ENCODE data around the gene SOX30.

SOX30 gene

GRCh38 chr5:157649101-157649500 lies 3.1 kb downstream of the SOX30 start:
- H3K4me2 ChIP-seq (ENCODE audit: low read depth, low read length), result no peak overlapping the region
- H3K27me3 ChIP-seq (replicated peaks; ENCODE audit: insufficient read depth, low read length), result no peaks in the 10 kb centered on the region
- H3K79me2 ChIP-seq (ENCODE audit: low read length), result no peaks in the 10 kb centered on the region
- H3K36me3 ChIP-seq (replicated peaks; ENCODE audit: insufficient read depth, low read length), result no peaks in the 10 kb centered on the region
- no peak overlapping the region for H3K9ac ChIP-seq (ENCODE audit: low read length)
- H3K9me2 ChIP-seq (replicated peaks; ENCODE audit: insufficient read depth, low read length), result no peaks in the 10 kb centered on the region
- H3F3A ChIP-seq (ENCODE audit: insufficient read depth, low read length), result no peaks in the 10 kb centered on the region
- H3K9me3 ChIP-seq (replicated peaks; ENCODE audit: insufficient read depth, low read length), result no peaks in the 10 kb centered on the region
- no peak overlapping the region for H2AFZ ChIP-seq (ENCODE audit: low read length)
- DNase-seq, result no peak
- 0 out of 2 replicates have a peak, but pooled peaks cover 3% of the 10 kb centered on the region for H3K4me1 ChIP-seq (ENCODE audit: low read length)
- no peak for TF ChIP-seq EZH2phosphoT487 (IDR thresholded peaks at IDR 0.05; ENCODE audit: low read length)
- no peak overlapping the region for H3K4me3 ChIP-seq (ENCODE audit: low read length)
- H3K27ac ChIP-seq (ENCODE audit: low read length), result no peak overlapping the region
- no peaks in the 10 kb centered on the region for H4K20me1 ChIP-seq (ENCODE audit: insufficient read depth, low read length)

DNA sequence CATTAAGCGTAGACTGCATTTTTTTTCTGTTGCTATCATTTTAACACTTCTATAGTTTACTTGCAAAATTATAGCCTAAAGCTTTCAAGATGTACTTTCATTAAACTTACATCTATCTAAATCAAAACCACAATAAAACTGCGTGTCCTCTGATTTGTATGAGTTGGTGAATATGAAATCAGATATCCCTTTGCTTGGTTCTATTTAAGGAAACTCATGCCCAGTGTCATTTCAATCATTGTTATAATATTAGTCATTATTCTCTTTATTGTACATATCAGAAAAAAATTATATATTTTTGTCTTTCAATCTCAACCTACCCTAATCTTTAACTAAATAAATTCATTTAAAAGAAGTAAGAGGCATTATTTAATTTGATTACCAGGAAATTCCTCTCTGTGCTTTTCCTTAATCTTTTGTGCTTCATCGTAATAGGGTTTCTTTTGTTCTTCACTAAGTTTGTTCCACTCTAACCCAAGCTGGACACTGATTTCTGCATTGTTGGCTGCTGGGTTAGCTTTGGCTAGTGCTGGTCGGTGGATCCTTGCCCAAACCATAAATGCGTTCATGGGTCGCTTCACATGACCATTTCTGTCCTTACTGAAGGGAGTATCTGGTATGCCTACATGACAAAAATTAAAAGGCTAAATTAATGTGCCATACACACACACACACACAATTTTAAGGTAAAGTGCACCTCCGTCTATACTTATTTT lies 3.8 kb downstream of the SOX30 start:
- H3K79me2 ChIP-seq (ENCODE audit: low read length), result no peaks in the 10 kb centered on the region
- H2AFZ ChIP-seq (ENCODE audit: low read length), result no peak overlapping the region
- H3K27ac ChIP-seq (ENCODE audit: low read length), result no peak overlapping the region
- no peaks in the 10 kb centered on the region for H3K36me3 ChIP-seq (replicated peaks; ENCODE audit: insufficient read depth, low read length)
- H3K9me2 ChIP-seq (replicated peaks; ENCODE audit: insufficient read depth, low read length), result no peaks in the 10 kb centered on the region
- H3K9me3 ChIP-seq (replicated peaks; ENCODE audit: insufficient read depth, low read length), result no peaks in the 10 kb centered on the region
- no peaks in the 10 kb centered on the region for H3F3A ChIP-seq (ENCODE audit: insufficient read depth, low read length)
- H3K9ac ChIP-seq (ENCODE audit: low read length), result no peak overlapping the region
- no peak for DNase-seq
- TF ChIP-seq EZH2 (optimal IDR thresholded peaks at IDR 0.05; ENCODE audit: low read depth, low read length), result no peak
- TF ChIP-seq, protein P1, sequence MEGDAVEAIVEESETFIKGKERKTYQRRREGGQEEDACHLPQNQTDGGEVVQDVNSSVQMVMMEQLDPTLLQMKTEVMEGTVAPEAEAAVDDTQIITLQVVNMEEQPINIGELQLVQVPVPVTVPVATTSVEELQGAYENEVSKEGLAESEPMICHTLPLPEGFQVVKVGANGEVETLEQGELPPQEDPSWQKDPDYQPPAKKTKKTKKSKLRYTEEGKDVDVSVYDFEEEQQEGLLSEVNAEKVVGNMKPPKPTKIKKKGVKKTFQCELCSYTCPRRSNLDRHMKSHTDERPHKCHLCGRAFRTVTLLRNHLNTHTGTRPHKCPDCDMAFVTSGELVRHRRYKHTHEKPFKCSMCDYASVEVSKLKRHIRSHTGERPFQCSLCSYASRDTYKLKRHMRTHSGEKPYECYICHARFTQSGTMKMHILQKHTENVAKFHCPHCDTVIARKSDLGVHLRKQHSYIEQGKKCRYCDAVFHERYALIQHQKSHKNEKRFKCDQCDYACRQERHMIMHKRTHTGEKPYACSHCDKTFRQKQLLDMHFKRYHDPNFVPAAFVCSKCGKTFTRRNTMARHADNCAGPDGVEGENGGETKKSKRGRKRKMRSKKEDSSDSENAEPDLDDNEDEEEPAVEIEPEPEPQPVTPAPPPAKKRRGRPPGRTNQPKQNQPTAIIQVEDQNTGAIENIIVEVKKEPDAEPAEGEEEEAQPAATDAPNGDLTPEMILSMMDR (IDR thresholded peaks at IDR 0.05; ENCODE audit: low read length), result no peak
- no peak for TF ChIP-seq EZH2phosphoT487 (IDR thresholded peaks at IDR 0.05; ENCODE audit: low read length)
- no peak overlapping the region for H3K4me3 ChIP-seq (ENCODE audit: low read length)
- H3K27me3 ChIP-seq (replicated peaks; ENCODE audit: insufficient read depth, low read length), result no peaks in the 10 kb centered on the region
- no peaks in the 10 kb centered on the region for H4K20me1 ChIP-seq (ENCODE audit: insufficient read depth, low read length)
- no peak overlapping the region for H3K4me2 ChIP-seq (ENCODE audit: low read depth, low read length)
- H3K4me1 ChIP-seq (ENCODE audit: low read length), result 0 out of 2 replicates have a peak, but pooled peaks cover 3% of the 10 kb centered on the region

DNA sequence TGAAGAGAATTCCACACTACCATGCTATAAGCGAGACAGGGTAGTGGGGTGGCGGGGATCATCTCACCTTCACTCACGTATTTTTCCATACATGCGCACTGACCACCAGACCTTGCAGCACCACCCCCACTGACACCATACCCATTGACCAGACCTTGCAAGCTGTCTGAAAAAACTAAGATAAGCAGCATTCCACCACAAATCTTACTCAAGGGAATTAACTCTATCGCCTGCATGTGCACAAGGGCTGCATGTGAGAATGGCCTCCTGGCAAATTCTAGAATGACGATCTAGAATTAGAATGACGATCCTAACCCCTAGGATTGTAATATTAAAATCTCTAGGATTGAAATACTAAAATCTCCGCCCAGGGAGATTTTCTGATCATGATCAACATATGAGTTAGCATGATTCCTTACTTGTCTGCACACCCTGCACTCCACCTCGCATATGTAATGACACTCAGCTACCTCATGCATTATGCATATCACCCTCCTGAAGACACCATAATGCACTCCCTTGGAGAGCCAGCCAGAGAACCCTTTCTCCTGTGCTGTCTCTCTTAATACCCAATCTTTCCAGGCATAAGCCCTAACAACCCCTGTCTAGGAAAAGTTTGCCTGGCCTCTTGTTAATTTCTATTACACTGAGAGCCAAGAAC lies 11.7 kb downstream of the SOX30 start:
- no peak overlapping the region for H3K4me3 ChIP-seq (ENCODE audit: low read length)
- H3K4me2 ChIP-seq (ENCODE audit: low read depth, low read length), result no peak overlapping the region
- H3K36me3 ChIP-seq (replicated peaks; ENCODE audit: insufficient read depth, low read length), result no peaks in the 10 kb centered on the region
- no peaks in the 10 kb centered on the region for H3K4me1 ChIP-seq (ENCODE audit: low read length)
- H3K9me2 ChIP-seq (replicated peaks; ENCODE audit: insufficient read depth, low read length), result no peaks in the 10 kb centered on the region
- DNase-seq, result no peak
- H3K79me2 ChIP-seq (ENCODE audit: low read length), result no peaks in the 10 kb centered on the region
- H3K9ac ChIP-seq (ENCODE audit: low read length), result no peak overlapping the region
- no peak overlapping the region for H3K27ac ChIP-seq (ENCODE audit: low read length)
- no peaks in the 10 kb centered on the region for H3K9me3 ChIP-seq (replicated peaks; ENCODE audit: insufficient read depth, low read length)
- no peak overlapping the region for H2AFZ ChIP-seq (ENCODE audit: low read length)
- H4K20me1 ChIP-seq (ENCODE audit: insufficient read depth, low read length), result no peaks in the 10 kb centered on the region
- no peaks in the 10 kb centered on the region for H3F3A ChIP-seq (ENCODE audit: insufficient read depth, low read length)
- TF ChIP-seq EZH2phosphoT487 (IDR thresholded peaks at IDR 0.05; ENCODE audit: low read length) (no peak), EZH2 (optimal IDR thresholded peaks at IDR 0.05; ENCODE audit: low read depth, low read length) (no peak)
- TF ChIP-seq, protein P1 (IDR thresholded peaks at IDR 0.05; ENCODE audit: low read length), result no peak
- no peaks in the 10 kb centered on the region for H3K27me3 ChIP-seq (replicated peaks; ENCODE audit: insufficient read depth, low read length)

GRCh38 chr5:157630341-157630740 lies 21.9 kb downstream of the SOX30 start:
- Histone ChIP-seq H3K4me1 (ENCODE audit: low read length) (no peaks in the 10 kb centered on the region), H3F3A (ENCODE audit: insufficient read depth, low read length) (no peaks in the 10 kb centered on the region), H3K27me3 (replicated peaks; ENCODE audit: insufficient read depth, low read length) (no peaks in the 10 kb centered on the region), H4K20me1 (ENCODE audit: insufficient read depth, low read length) (no peaks in the 10 kb centered on the region), H2AFZ (ENCODE audit: low read length) (no peak overlapping the region), H3K4me3 (ENCODE audit: low read length) (no peak overlapping the region), H3K27ac (ENCODE audit: low read length) (no peak overlapping the region), H3K36me3 (replicated peaks; ENCODE audit: insufficient read depth, low read length) (no peaks in the 10 kb centered on the region), H3K9ac (ENCODE audit: low read length) (no peak overlapping the region), H3K79me2 (ENCODE audit: low read length) (no peaks in the 10 kb centered on the region), H3K9me3 (replicated peaks; ENCODE audit: insufficient read depth, low read length) (no peaks in the 10 kb centered on the region), H3K9me2 (replicated peaks; ENCODE audit: insufficient read depth, low read length) (no peaks in the 10 kb centered on the region), H3K4me2 (ENCODE audit: low read depth, low read length) (no peak overlapping the region)
- no peak for TF ChIP-seq EZH2 (optimal IDR thresholded peaks at IDR 0.05; ENCODE audit: low read depth, low read length)
- TF ChIP-seq EZH2phosphoT487 (IDR thresholded peaks at IDR 0.05; ENCODE audit: low read length), result no peak
- TF ChIP-seq, protein P1 (IDR thresholded peaks at IDR 0.05; ENCODE audit: low read length), result no peak
- no peak for DNase-seq
